ENCODE measurements around the gene WSB1. TPM values are rescaled to one million over a fixed set of nuclear protein-coding genes. Genes with fewer than 3 reads are reported as not detected.
A peak's percentile ranks its signal among the peaks of the same experiment; 100 is the strongest.

WSB1 gene
- total RNA-seq, 8 experiments from 2014 or later: 64.9 to 305 (median 210) TPM

- ATAC-seq (replicated peaks in 6 of 8): no peak
- Histone ChIP-seq H3K27ac (no peak overlapping the region), H3K4me3 (no peak overlapping the region), H3K4me1 (replicated peaks in 1 of 2) (peaks cover 6 to 7% of the 10 kb centered on the region in 2 donors)
- in situ Hi-C loops (cut with MboI; ENCODE audit: low pct_unique_long_range_greater_than_20kb in 2 of 9, low sequenced_read_pairs in 9 of 9, unreplicated experiment in 9 of 9): loop anchor here in 4 of 9 experiments (10.0 to 25.0 kb wide), 4 partner anchors 106 to 249 kb away; partner anchors contain the start of gene KSR1 (in 2 of the 4)
- 92 to 100% (median 100%) methylated on average over 1 to 6 of the region's 8 CpGs; no CpG with 5 or more reads in 3 of the 10 experiments for WGBS, 10 experiments
These were observed 62.3 kb downstream of the WSB1 start for GRCh38 chr17:27356091-27356705.

GRCh38 chr17:27357236-27357635 is 63.3 kb downstream of the WSB1 start:
- WGBS, 10 experiments: 56 to 100% (median 98%) methylated on average over 1 to 4 of the region's 5 CpGs; no CpG with 5 or more reads in 4 of the 10 experiments
- H3K27ac ChIP-seq: no peak overlapping the region
- ATAC-seq (replicated peaks in 6 of 8): no peak
- no peak overlapping the region for H3K4me3 ChIP-seq
- in situ Hi-C loops (cut with MboI; ENCODE audit: low pct_unique_long_range_greater_than_20kb in 2 of 9, low sequenced_read_pairs in 9 of 9, unreplicated experiment in 9 of 9): loop anchor here in 4 of 9 experiments (10.0 to 25.0 kb wide), 4 partner anchors 105 to 248 kb away; partner anchors contain the start of gene KSR1 (in 2 of the 4)
- H3K4me1 ChIP-seq (replicated peaks in 1 of 2): peaks cover 6 to 7% of the 10 kb centered on the region in 2 donors

- in situ Hi-C loops (cut with MboI; ENCODE audit: low pct_unique_long_range_greater_than_20kb in 2 of 9, low sequenced_read_pairs in 9 of 9, unreplicated experiment in 9 of 9): loop anchor here in 3 of 9 experiments (25.0 kb wide), 3 partner anchors 102 to 227 kb away; partner anchors contain the start of gene KSR1 (in 2 of the 3)
- WGBS, 10 experiments: 60 to 100% (median 85%) methylated on average over 1 to 7 of the region's 8 CpGs; no CpG with 5 or more reads in 3 of the 10 experiments
- H3K4me1 ChIP-seq (replicated peaks in 1 of 2): peaks cover under 1 to 2% of the 10 kb centered on the region in 2 donors
- no peak overlapping the region for H3K4me3 ChIP-seq
- ATAC-seq (replicated peaks in 6 of 8): no peak
- H3K27ac ChIP-seq: no peak overlapping the region
These were observed 66.6 kb downstream of the WSB1 start for GRCh38 chr17:27360507-27360906.

GRCh38 chr17:27361695-27362094 is 67.8 kb downstream of the WSB1 start:
- H3K4me3 ChIP-seq: no peak overlapping the region
- ATAC-seq (replicated peaks in 6 of 8): no peak
- WGBS, 10 experiments: 50 to 100% (median 69%) methylated on average over 1 of the region's 2 CpGs; no CpG with 5 or more reads in 6 of the 10 experiments
- in situ Hi-C loops (cut with MboI; ENCODE audit: low pct_unique_long_range_greater_than_20kb in 2 of 9, low sequenced_read_pairs in 9 of 9, unreplicated experiment in 9 of 9): loop anchor here in 3 of 9 experiments (25.0 kb wide), 3 partner anchors 101 to 226 kb away; partner anchors contain the start of gene KSR1 (in 2 of the 3)
- H3K27ac ChIP-seq: no peak overlapping the region
- H3K4me1 ChIP-seq (replicated peaks in 1 of 2): peaks cover 2 to 3% of the 10 kb centered on the region in 2 donors

- ATAC-seq (replicated peaks in 6 of 8): no peak
- Histone ChIP-seq H3K4me1 (replicated peaks in 1 of 2) (peaks cover 3 to 6% of the 10 kb centered on the region in 2 donors), H3K4me3 (no peak overlapping the region), H3K27ac (no peak overlapping the region)
- in situ Hi-C loops (cut with MboI; ENCODE audit: low pct_unique_long_range_greater_than_20kb in 2 of 9, low sequenced_read_pairs in 9 of 9, unreplicated experiment in 9 of 9): loop anchor here in 3 of 9 experiments (25.0 kb wide), 3 partner anchors 100 to 225 kb away; partner anchors contain the start of gene KSR1 (in 2 of the 3)
- 35 to 100% (median 86%) methylated on average over 1 to 5 of the region's 6 CpGs; no CpG with 5 or more reads in 1 of the 10 experiments for WGBS, 10 experiments
These were observed 68.6 kb downstream of the WSB1 start for GRCh38 chr17:27362503-27362902.

- Histone ChIP-seq H3K4me3 (no peak overlapping the region), H3K4me1 (replicated peaks in 1 of 2) (peaks cover 3 to 7% of the 10 kb centered on the region in 2 donors), H3K27ac (no peak overlapping the region)
- in situ Hi-C loops (cut with MboI; ENCODE audit: low pct_unique_long_range_greater_than_20kb in 2 of 9, low sequenced_read_pairs in 9 of 9, unreplicated experiment in 9 of 9): loop anchor here in 3 of 9 experiments (25.0 kb wide), 3 partner anchors 99 to 224 kb away; partner anchors contain the start of gene KSR1 (in 2 of the 3)
- WGBS, 10 experiments: 61 to 100% (median 89%) methylated on average over 1 to 7 of the region's 7 CpGs; no CpG with 5 or more reads in 1 of the 10 experiments
- ATAC-seq (replicated peaks in 6 of 8): peak in 1 of 8 experiments; percentile 23
These were observed 69.0 kb downstream of the WSB1 start for GRCh38 chr17:27362909-27363308.

- in situ Hi-C loops (cut with MboI; ENCODE audit: low pct_unique_long_range_greater_than_20kb in 2 of 9, low sequenced_read_pairs in 9 of 9, unreplicated experiment in 9 of 9): loop anchor here in 3 of 9 experiments (25.0 kb wide), 3 partner anchors 99 to 224 kb away; partner anchors contain the start of gene KSR1 (in 2 of the 3)
- no peak for ATAC-seq (replicated peaks in 6 of 8)
- Histone ChIP-seq H3K27ac (no peak overlapping the region), H3K4me1 (replicated peaks in 1 of 2) (peaks cover 3 to 7% of the 10 kb centered on the region in 2 donors), H3K4me3 (no peak overlapping the region)
- WGBS, 10 experiments: 39 to 80% (median 71%) methylated on average over 1 to 2 of the region's 3 CpGs; no CpG with 5 or more reads in 3 of the 10 experiments
These were observed 69.4 kb downstream of the WSB1 start for GRCh38 chr17:27363326-27363725.

Other genes with a start within 250 kb of the WSB1 start
- gene KSR1, start 162.3 kb downstream of the WSB1 start, total RNA-seq: 10 to 100 TPM; 11.2 to 34.1 (median 17.6) TPM

All from motor neuron (in vitro differentiated cells).